Activated CD8-positive, alpha-beta memory T cell treated with anti-CD3 and anti-CD28 coated beads, Interleukin-2, amount 50 U/mL, for 48 hours (primary cell): ENCODE data around the gene CUTC.
"Not testable (repeated sequence)": the region's sequence is repeated elsewhere in the genome, so short reads cannot be mapped to it uniquely, and the experiment has no call there.

Experiments
- DNase-seq: peaks from one replicate; pipeline ENCODE4 v3.0.0-alpha.2; 2020

The CUTC gene, protein sequence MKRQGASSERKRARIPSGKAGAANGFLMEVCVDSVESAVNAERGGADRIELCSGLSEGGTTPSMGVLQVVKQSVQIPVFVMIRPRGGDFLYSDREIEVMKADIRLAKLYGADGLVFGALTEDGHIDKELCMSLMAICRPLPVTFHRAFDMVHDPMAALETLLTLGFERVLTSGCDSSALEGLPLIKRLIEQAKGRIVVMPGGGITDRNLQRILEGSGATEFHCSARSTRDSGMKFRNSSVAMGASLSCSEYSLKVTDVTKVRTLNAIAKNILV

DNA sequence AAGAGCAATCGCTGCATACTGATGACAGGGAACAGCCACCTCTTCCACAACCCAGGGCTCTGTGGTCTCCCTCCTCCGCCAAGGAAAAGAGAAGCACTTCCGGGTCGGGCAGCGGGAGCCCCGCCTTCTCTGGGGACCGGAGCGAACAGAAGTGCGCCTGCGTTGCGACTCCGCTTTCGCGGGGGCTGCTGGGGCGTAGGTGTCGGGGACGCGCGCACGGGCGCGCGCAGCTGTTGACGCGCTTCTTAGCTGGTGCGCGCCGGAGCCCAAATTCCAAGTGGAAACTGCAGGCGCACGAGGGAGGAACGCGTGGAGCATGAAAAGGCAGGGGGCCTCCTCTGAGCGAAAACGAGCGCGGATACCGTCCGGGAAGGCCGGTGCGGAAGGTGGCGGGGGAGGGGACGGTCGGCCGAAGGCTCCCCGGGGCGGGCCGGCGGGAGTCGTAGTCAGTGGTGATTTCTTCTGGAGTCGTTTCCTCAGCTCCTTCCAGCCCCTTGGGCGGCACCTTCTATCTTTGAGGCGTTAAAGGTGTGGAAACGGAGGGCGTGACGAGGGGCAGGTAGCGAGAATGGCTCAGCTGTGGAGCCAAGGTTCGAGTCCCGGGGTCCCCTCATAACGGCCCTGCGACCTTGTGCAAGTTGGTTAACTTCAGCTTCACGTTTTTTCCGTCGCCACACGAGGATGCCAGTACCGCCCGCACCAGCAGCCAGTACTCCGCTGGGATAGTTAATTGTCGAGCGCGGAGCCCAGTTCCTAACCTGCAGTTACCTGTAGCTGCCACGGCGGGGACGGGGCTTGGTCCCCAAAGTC, at the start of gene CUTC, which contains the start of gene COX15:
CUTC (plus strand) TSS at position 202 of the 810 bp plus-strand sequence; CDS start at position 317, 115 bp downstream.
COX15 (minus strand) TSS at position 95 of the 810 bp plus-strand sequence; CDS start at position 17, 78 bp downstream.
- peak; percentile 95 for DNase-seq

GRCh38 chr10:99682752-99683151, 49.3 kb upstream of the CUTC start:
- no peak for DNase-seq

DNA sequence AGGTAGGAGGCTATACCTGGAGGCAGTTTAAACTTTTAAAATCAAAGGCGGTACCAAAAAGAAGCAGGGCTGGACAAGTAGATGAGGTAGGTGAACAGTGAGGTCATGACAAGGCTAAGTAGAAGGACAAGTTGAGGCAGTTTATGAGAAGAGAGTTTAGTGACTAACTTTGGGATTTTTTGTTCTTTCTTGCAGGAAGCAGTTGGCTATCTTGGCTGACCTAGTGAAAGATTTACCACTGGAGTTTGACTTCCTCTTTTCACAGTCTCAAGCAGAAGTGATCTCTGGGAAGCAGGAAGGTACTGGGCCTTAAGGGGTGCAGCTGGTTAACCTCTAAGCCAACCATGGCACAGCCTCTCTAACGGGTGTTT, 46.5 kb upstream of the CUTC start:
- DNase-seq, result no peak

DNA sequence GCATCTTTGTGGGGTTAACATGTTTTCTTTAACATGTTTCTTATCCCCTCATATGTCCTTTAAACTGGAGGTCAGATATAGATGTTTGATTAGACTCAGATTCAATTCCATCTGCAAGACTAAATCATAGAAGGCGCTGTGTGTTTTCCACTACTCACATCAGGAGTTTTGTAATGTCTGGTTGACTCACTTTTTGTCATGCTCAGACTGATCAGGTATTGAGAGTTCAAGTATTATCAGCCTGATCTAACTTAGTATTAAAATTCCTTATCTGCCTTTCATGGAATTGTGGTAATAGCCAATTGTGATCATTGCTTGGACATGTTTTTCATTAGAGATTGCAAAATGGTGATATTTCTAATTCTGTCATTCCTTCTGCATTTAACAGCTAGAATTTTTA, 42.6 kb upstream of the CUTC start:
- DNase-seq, result no peak

DNA sequence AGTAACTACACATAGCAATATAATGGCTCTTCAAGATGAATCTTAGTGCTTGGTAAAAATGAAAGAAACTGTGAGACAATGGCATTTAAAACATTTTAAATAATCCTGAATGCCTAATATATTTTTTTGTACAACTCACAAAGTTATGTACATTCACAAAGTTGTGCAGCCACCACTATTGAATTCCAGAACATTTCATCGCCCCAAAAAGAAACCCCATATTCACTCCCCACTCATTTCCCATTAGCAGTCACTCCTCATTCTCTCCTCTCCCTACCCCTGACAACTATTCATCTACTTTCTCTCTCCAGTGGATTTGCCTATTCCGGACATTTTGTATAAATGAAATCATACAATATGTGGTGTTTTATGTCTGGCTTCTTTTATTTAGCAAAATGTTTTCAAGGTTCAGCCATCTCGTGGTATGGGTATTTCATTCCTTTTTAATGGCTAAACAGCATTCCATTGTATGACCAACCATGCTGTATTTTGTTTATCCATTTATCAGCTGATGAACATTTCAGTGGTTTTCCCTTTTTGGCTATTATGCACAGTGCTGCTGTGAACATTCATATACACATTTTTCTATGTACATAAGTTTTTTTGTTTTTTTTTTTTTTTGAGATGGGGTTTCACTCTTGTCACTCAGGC, 38.0 kb upstream of the CUTC start:
- no peak for DNase-seq

DNA sequence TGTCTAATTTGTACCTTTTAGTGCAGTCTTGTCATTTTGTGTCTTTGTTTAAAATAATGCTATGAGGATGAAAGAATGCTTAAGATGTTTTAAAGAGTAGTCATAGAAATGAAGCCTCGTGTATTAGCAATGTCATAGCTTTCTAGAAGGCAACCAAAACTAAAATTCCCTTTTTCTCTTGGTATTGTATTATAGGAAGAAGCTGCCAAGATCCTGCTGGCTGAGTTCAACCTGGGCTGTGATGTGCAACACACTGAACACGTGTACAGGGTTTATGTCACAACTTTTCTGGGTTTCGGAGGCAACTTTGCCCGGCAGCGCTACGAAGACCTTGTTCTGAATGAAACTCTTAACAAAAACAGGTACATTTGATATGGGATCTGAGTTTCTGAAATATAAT, 36.3 kb upstream of the CUTC start:
- DNase-seq, result no peak

DNA sequence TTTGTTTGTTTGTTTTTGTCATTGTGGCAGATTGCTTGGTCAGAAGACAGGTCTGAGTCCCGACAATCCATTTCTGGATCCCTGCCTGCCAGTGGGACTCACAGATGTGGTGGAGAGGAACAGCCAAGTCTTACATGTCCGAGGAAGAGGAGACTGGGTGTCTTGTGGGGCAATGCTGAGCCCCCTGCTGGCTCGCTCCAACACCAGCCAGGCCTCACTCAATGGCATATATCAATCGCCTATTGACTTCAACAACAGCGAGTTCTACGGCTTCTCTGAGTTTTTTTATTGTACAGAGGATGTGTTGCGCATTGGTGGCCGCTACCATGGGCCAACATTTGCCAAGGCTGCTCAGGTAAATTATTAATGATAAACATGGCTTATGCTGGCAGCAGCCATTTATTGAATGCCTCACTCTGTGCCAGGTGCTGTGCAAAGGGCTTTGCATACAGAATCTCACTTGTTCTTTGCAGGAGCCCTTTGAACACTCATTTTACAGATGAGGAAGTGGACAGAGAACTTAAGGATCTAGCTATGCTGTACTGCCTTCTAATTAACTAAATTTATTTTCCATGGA, 33.4 kb upstream of the CUTC start:
- no peak for DNase-seq

GRCh38 chr10:99700649-99701048, 31.4 kb upstream of the CUTC start:
- no peak for DNase-seq

DNA sequence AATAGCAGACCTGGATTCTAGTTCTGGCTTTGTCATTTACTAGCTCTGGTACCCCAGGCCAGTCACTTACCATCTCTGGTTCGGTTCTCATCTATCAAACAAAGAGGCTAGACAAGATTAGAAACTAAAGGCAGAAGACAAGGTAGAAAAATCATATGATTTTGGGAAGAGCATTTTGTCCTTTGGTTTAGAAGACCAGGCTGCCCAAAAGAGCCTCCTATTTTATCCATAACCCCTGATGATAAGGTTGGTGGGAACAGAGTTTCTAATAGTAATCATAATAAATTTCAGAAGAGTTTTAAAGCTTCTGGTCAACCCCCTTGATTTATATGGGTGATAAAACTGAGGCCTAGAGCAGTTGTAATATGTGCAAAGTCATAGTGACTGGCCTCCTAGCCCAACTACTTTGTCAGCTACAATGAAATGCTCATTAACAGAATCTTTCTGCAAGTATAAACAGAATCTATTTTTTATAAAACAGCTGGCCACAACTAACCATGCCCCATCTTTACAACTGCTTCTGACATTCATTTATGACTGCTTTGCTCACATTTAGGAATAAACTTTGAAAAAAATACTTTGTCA, 23.5 kb upstream of the CUTC start:
- no peak for DNase-seq

GRCh38 chr10:99709480-99710229, 22.4 kb upstream of the CUTC start:
- peak; percentile 55 for DNase-seq

DNA sequence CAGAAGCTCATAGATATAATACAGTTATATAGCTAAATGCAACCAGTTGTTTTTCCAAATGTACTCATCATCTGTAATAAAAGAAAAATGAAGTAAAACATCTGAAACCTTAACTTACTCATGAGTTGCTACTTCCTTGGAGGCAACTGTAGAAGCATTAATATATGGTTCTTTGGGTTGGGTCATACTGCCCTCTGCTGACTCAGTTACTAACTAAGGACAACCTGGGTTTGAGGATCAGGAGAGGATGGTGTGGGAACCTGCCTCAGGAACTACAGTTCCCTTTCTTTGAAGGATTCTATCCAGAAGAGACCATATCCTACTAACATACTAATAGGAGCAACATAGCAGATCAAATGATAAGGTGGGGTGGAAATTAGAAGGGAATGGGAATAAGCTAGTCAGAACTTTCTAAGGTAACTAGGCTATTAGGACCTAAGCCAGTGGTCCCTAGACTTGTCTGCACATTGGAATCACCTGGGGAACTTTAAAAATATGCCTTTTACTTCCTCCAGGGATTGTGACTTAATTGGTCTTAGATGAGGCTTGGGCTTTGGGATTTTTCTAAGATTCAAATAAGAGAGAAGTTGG, 20.8 kb upstream of the CUTC start:
- DNase-seq, result no peak

- DNase-seq, result no peak
Observed at GRCh38 chr10:99714446-99714845, 17.6 kb upstream of the CUTC start.

DNA sequence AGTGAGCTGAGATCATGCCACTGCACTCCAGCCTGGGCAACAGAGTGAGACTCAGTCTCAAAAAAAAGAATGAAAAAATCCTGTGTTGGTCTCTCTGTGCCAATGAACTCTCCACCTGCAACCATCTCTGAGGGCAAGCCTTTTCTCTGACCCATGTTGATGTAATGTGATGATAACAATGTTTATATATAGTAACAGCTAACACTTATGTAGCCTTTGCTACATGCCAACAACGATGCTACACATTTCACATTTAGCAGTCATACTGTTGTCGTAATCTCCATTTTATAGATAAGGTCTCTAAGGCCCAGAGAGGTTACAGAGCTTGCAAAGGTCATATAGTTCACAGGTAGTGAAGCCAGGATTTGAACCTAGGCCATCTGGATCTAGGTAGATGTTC, 11.6 kb upstream of the CUTC start:
- no peak for DNase-seq

GRCh38 chr10:99730026-99730425, 2.0 kb upstream of the CUTC start:
- DNase-seq, result no peak

DNA sequence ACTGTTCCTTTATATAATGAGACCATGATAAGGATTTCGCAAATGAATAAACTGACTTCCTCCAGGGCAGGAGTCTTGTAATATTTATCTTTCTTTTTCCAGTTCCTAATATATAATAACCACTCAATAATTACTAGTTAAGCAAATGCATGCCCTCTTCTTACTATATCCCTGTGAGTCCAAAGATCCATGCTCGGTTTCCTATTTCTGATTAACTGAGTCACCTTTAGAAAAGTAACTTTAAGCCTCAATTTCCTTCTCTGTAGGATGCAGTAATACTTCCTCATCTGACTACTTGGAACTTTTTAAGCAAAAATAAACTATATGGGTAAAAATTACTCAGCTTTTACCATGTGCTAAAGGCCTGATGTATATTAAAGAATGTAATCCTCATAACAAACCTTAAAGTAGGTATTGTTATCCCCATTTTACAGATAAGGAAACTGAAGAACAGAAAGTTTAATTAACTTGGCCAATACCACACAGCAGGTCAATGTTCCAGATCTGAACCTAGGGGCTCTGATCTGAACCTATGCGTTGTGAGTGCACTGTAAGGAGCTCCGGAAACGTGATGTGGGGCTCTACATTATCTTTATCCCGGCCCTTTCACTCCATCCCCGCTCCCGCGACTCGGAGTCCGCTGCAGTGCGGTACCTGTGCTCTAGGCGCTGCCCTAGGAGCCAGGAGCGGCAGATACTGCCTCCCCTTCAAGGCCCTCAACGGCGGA, 565 bp upstream of the CUTC start:
- no peak for DNase-seq

- no peak for DNase-seq
Observed at GRCh38 chr10:99733366-99733765, 1.3 kb downstream of the CUTC start.

DNA sequence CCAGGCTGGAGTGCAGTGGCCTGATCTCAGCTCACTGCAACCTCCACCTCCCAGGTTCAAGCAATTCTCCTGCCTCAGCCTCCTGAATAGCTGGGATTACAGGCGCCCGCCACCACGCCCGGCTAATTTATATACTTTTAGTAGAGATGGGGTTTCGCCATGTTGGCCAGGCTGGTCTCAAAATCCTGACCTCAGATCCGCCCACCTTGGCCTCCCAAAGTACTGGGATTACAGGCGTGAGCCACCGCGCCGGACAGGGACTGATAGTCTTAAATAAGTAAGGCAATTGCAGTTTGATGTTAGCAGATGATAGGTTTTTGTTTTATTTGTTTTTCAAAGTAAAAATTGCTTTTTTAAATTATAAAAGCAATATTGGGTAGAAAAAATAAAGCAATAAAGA, 2.1 kb downstream of the CUTC start:
- DNase-seq, result not testable (repeated sequence)

DNA sequence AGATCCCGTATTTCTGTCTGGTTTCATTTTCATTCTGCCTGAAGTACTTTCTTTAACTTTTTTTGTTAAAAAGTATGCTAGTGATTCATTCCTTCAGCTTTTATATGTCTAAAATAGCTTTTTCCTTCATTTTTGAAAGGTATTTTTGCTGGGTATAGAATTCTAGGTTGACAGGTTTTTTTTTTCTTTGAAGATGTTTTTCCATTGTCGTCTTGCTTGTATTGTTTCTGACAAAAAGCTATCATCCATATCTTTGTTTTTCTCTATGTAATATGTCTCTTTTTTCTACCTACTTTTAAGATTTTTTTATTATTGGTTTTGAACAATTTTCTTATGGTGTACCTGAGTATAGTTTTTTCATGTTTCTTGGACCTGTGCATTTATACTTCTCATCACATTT, 8.2 kb downstream of the CUTC start:
- no peak for DNase-seq

DNA sequence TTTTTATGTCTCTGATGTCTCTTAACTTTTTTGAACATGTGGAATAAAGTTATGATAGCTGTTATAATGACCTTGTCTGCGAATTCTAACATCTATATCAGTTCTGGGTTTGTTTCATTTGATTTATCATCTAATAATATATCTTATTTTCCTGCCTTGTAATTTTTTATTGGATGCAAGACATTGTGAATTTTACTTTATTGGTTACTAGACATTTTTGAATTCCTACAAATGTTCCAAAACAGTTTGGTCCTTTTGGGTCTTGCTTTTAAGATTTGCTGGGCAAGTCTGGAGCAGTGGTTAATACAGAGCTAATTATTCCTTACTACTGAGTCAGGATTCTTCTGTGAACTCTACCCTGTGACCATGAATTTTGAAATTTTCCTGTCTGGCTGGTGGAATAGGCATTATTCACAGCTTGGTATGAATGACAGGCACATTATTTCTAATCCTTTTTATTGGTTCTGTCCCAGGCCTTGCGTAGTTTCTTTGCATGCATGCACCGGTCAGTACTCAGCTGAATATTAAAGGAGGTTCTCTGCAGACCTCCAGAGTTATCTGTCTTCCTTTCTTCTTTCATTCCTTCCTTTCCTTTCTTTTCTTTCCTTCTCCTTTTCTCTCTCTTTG, 9.0 kb downstream of the CUTC start:
- no peak for DNase-seq

GRCh38 chr10:99742254-99742653, 10.2 kb downstream of the CUTC start:
- no peak for DNase-seq

DNA sequence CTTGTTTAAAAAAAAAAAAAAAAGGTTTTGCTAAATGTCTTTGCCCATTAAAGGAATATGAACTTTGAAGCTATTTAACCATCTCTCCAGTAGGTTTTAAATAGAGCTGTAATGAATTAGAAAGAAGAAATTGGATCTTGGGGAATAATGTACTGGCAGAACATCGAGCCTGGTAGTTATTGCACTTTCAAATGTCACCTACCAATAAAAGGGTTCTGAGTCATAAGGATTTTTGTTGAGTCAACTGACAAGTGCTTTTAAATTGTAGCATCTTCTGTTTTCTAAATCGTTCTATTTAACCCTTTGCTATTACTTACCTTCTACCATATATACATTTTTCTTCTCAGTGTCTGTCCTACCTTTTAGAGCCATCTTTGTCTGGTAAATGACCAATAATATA, 10.7 kb downstream of the CUTC start:
- DNase-seq, result no peak
